EL (cell line): ENCODE data around the gene PPP2R3C.
"Not testable (repeated sequence)": the region's sequence is repeated elsewhere in the genome, so short reads cannot be mapped to it uniquely, and the experiment has no call there.

Experiments used
- DNase-seq: peaks from one replicate; pipeline ENCODE4 v3.0.0-alpha.2; 2016

The PPP2R3C gene

GRCh38 chr14:35050652-35051051 lies 71.1 kb downstream of the PPP2R3C start:
- peak; percentile 63 for DNase-seq

GRCh38 chr14:35047976-35048513 lies 73.7 kb downstream of the PPP2R3C start:
- no peak for DNase-seq

GRCh38 chr14:35046751-35047536 lies 74.8 kb downstream of the PPP2R3C start:
- DNase-seq = no peak

- peak; percentile 97 for DNase-seq
These were observed 75.6 kb downstream of the PPP2R3C start, which contains the start of gene FAM177A1 for GRCh38 chr14:35046048-35046750. Gene FAM177A1, plus strand, starts transcription at chr14:35046272. Its CDS starts 192 bp downstream, at chr14:35046464.

GRCh38 chr14:35045798-35046047 lies 76.1 kb downstream of the PPP2R3C start:
- no peak for DNase-seq

GRCh38 chr14:35044939-35045797 lies 76.6 kb downstream of the PPP2R3C start:
- DNase-seq = no peak

GRCh38 chr14:35043046-35043445 lies 78.7 kb downstream of the PPP2R3C start:
- DNase-seq = no peak

GRCh38 chr14:35042632-35043031 lies 79.2 kb downstream of the PPP2R3C start:
- DNase-seq = no peak

- not testable (repeated sequence) for DNase-seq
These were observed 83.5 kb downstream of the PPP2R3C start for GRCh38 chr14:35038312-35038711.
